ENCODE measurements around the gene RRP15. TPM values are rescaled to one million over a fixed set of nuclear protein-coding genes. Genes with fewer than 3 reads are reported as not detected.

RRP15 gene
- total and polyA plus RNA-seq, 9 of the 15 experiments (the other 6 are each of a cell fraction or from before 2014, with no cell fraction given), result 9.5 to 58.1 (median 29.3) TPM

- ATAC-seq (no peak), DNase-seq (ENCODE audit: extremely low read depth in 1 of 4, low spot score in 3 of 4) (no peak), FAIRE-seq (no peak)
- Histone ChIP-seq H3K9me1 (ENCODE audit: control insufficient read depth, insufficient read depth, low read length) (no peaks in the 10 kb centered on the region), H3K9ac (ENCODE audit: insufficient read depth in 1 of 2, low read depth in 2 of 2, low read length in 2 of 2) (no peak overlapping the region), H3K36me3 (ENCODE audit: control insufficient read depth, insufficient read depth, low read length) (no peaks in the 10 kb centered on the region), H3K9me3 (replicated peaks; ENCODE audit: control insufficient read depth, insufficient read depth, low read depth, low read length) (no peaks in the 10 kb centered on the region), H3K27ac (ENCODE audit: extremely low read depth, low read depth, low read length) (no peak overlapping the region), H3K4me1 (replicated peaks in 1 of 2; ENCODE audit: control insufficient read depth in 2 of 2, insufficient read depth in 2 of 2, low read length in 2 of 2) (no peaks in the 10 kb centered on the region), H3K79me2 (ENCODE audit: control insufficient read depth, insufficient read depth, low read length) (no peaks in the 10 kb centered on the region), H2AFZ (ENCODE audit: low read depth, low read length) (no peak overlapping the region), H4K20me1 (replicated peaks; ENCODE audit: control insufficient read depth, insufficient read depth, low read length) (no peaks in the 10 kb centered on the region), H3K27me3 (ENCODE audit: control insufficient read depth in 2 of 2, insufficient read depth in 2 of 2, low read length in 2 of 2) (peaks cover 4 to 8% of the 10 kb centered on the region in 2 experiments; a peak in 2 of 5 replicates), H3K4me2 (ENCODE audit: insufficient read depth, low read length) (no peak overlapping the region), H3K4me3 (no peak overlapping the region)
- no TSS peak for BruUV-seq (replicated peaks)
- ChIA-PET POLR2A (interaction anchor here (0.7 kb wide), 1 partner anchor 36 kb away, joined by 3 read pairs; no protein-coding TSS in a partner anchor), CTCF (ENCODE audit: low intra/inter-chr PET ratio) (no interaction called here)
- 0% methylated on average over 2 of the region's 2 CpGs for WGBS (ENCODE audit: insufficient coverage, low coverage, missing lambda C conversion rate)
- TF ChIP-seq ZNF778 (CRISPR knock-in tag; IDR thresholded peaks at IDR 0.05), result no peak
- TF ChIP-seq ZNF639 (CRISPR knock-in tag; conservative IDR thresholded peaks at IDR 0.05 in 1 of 2, IDR thresholded peaks at IDR 0.05 in 1 of 2), result no peak
- no peak for TF ChIP-seq ELF1 (tag; IDR thresholded peaks at IDR 0.05)
- TF ChIP-seq ZFX (CRISPR knock-in tag; IDR thresholded peaks at IDR 0.05), result no peak
- TF ChIP-seq PHF21A (IDR thresholded peaks at IDR 0.05; ENCODE audit: borderline replicate concordance, low read depth), result no peak
- intact Hi-C loops (cut with micrococcal nuclease), result no loop called here
- in situ Hi-C loops (cut with MboI), result no loop called here
These were observed 18.7 kb upstream of the RRP15 start for GRCh38 chr1:218266356-218266755.

Data from K562 (cell line).